GM21367 (cell line): ENCODE measurements around the gene STARD10.

Experiments
- ATAC-seq: cut with Tn5 transposase; IDR thresholded peaks from one replicate; pipeline ENCODE4 v1.9.1; 2021; ENCODE audit not compliant: unreplicated experiment

Gene STARD10

DNA sequence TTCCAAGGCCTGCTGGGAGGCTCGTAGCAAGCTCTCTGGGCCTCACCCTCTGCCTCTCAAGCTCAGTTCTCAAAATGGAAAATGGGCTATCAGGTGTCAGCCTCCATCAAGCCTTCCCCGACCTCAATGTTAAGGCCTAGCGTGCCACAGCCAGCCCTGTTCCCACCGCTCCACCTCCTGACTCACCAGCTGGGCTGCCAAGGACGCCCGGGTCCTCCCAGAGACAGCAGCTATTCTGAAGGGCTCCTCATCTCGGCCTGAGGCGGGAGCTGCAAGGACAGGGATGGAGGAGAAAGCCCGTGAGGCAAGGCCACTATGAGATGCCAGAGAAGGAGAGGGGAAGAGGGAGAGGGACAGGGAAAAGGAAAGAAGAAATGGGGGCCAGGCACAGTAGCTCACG, 61.5 kb downstream of the STARD10 start:
- ATAC-seq, result no peak

DNA sequence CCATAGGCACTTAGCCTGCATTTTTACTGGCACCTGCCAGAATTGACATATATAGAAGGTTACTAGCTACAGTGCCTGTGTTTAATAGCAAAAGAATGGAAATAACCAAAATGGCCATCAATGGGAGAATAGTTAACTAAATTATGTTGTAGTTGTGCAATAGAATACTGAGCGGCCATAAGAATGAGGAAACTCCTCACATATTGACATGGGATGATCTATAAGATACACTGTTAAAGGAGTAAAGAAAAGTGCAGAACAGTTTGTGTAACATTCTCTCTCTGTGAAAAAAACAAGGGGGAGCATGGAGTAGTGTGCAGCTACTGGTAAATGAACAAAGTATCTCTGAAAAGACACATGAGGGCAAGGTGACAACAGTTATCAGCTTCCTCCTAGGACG, 63.1 kb downstream of the STARD10 start:
- no peak for ATAC-seq

DNA sequence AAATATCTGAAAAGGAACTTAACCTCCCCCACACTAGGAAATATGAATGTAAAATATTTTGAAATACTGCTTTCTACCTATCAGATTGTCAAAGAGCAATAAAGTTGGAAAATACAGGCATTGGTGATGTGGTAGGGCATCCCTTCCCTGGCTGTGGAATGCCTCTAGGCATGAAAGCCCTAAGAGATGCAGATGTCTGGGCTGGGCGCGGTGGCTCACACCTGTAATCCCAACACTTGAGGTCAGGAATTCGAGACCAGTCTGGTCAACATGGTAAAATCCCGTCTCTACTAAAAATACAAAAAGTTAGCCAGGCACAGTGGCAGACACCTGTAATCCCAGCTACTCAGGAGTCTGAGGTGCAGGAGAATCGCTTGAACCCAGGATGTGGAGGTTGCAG, 63.6 kb downstream of the STARD10 start:
- no peak for ATAC-seq

DNA sequence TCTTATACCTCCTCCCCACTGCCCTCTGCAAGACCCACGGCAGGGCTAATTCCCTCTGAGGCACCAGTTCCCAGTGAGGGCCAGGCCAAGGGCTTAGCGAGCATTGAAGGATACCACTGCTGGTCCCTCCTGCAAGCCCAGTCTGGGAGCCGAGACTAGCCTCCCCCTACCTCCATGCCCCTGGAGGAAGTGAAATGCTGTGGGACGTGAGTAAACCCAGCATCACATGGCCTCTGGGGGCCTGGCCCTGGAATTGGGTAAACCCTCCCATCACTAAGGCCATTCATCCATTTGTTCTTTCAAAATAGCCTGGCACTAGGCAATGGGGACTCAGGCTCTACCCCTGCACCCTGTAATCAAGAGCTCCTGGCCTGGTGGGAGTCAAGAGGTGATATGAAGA, 66.3 kb downstream of the STARD10 start:
- no peak for ATAC-seq

DNA sequence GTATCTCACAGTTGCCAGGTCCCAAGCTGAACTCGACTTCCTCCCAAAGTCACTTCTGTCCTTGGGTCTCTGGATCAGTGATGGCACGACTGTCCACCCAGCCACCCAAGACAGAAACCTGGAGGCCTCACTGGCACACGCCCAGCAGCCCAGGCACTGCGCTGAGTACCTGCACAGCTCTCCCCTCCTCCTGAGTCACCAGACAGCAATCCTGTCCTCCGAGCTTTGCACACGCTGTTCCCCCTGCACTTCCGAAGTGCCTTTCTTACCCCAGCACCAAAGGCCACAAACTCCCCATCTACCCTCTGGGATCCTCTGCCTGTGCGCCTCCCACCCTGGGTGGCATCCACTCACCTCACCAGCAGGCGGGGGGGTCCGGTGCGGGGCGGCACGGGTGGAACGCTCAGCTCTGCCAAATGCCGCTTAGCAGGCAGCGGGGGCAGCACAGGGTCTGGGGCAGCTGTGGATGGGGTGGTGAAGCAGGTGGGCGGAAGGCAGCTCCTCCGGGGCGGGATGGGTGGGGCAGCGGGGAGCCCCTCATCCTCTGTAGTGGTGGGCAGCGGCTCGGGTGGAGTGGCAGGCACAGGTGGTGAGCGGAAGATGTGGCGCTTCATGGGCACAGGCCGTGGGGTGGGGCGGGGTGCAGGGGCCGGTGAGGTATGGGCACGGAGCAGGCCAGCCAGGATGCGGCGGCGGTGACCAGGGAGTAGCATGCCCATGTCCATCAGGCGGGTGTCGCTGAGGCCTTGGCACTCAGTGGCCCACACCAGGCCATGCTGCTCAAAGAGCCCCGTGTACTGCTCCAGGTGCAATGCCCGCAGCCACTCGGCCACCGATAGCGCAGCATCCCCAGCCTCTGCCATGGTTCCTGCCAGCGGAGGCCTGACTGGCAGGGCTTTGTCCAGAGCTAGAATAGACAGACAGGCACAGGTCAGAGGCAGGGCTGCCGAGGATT, 67.3 kb downstream of the STARD10 start:
- no peak for ATAC-seq

DNA sequence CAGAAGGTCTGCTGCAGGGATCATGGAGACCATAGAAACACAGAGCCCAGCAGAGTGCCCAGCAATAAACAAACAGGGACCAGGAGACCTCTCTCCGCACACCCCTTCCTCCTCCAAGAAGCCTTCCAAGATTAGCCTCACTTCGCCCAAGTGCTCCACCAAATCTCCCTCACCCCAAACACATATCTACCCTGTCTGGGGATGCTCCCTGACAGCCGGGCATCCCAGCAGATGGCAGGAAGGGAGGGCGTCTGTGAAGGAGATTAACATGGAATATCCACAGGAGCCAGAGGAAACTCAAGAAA, 68.2 kb downstream of the STARD10 start:
- ATAC-seq, result no peak

DNA sequence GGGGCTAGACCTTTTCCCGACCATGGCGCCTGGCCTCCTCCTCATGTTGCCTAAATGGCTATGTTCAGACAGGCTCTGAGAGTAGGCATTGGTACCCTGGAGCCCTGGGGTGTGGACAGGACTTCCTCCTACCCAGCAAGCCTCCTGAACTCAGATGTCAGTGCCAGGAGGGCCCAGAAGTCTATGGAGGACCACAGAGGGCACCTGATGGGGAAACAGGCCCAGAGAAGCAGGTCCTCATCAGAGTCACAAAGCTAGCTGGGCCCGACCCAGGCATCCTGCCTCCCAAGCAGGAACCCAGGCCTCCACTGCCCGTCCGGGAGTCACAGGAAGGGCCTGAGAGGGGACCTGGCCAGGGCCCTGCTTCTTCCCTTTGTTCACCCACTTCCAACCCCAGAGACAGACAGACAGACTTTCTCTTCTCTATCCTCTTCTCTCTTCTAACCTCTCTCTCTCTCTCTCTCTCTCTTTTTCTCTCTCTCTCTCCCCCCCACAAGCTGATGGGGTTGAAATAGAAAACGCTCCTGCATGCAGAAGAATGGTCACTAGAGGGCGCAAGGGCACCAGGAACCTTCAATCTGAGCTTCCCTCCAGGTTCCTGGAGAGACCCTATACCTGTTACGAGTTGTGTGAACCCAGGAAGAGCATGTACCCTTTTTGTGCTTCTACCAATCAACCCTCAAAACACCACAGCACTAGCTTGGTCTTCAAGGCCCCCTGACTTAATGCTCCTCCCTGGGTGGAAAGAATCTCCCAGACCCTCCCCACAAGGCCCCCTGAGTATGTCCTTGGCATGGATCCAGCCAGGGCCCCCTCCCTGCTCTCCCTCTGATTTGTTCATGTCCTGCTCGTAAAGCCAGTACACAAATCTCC, 68.8 kb downstream of the STARD10 start:
- no peak for ATAC-seq

DNA sequence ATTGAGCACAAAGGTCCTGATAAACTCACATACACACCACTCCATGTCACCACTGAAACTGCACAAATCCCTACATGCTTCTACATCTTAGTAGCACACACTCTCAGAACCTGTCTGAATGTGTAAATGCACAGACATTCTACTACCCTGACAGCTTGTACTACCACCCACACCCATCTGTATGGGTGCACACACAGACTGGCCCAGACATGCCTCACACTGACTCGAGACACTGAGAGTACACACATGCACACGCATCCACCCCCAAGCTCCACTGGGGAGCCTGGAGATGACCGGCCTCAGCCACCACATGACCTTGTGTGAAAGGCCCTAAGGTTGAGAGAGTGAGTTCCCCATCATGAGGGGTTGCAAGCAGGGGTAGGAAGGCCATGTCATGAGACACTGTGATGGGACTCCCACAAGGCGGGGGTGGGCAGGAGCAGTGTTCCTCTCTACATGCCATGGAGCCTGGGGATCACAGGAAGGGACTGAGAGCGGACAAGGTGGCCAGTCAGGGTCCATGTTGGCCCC, 69.8 kb downstream of the STARD10 start:
- no peak for ATAC-seq

DNA sequence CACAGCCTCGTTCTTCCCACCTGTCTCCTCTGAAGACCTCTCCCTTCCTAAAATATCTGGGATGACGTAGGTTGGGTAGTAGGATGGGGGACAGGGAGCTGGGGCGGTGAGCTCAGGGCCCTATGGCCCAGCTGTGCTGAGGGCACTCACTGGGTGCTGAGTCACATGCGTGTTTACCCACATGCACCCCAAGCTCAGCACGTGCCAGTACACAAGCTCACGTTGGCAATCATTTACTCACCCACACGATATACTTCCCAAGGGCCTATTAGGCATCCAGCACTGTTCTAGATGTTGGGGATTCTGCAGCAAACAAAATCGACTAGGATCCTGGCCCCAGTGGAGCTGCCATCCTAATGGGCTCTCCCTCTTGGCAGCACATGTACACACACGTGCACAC, 70.3 kb downstream of the STARD10 start:
- ATAC-seq, result no peak

DNA sequence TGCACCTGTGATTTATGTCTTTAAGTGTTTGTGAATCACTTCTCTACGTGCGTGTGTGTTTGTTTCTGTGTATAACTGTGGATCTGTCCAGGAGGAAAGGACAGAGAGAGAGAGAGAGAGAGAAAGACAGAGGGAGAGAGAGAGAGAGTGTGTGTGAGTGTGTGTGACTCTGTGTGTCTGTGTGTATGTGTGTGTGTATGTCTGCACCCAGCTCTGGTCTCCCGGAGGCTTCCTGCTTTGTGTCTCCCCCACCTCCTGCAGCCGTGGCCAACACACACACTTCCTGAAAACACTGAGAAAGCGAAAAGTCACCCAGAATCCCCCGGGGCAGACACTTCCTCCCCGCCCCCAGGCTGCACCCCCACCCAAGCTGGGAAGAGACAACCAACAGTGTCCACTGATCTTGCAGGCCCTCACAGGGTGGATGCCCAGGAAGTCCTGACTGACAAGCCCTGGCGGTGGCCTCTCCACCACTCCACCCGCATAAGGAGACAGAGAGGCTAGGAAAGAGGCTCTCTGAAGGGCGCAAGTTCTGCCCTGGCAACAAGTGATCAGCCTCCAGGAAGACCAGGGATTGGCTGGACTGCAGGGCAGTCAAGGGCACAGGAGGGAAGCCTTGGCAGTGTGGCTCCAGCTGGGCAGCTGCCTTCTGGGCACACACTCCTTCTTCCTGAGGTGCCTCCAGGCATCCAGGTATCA, 71.6 kb downstream of the STARD10 start:
- ATAC-seq, result peak; percentile 59

DNA sequence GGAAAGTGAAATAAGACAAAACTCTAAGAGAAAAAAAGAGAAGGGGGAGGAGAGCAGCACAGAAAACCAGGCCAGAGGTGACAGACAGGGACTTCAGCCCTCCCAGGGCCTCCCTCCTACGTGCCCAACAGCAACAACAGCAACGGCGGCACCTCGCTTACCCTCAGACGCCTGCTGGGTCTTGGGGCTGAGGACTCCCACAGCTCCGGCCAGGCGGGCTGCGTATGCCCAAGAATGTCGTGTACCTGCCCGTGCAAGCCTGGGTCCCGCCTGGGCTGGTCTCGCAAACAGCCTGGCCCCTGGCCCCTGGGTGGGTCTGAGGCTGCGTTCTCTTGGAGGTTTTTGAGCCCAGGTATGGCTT, 72.2 kb downstream of the STARD10 start:
- no peak for ATAC-seq

DNA sequence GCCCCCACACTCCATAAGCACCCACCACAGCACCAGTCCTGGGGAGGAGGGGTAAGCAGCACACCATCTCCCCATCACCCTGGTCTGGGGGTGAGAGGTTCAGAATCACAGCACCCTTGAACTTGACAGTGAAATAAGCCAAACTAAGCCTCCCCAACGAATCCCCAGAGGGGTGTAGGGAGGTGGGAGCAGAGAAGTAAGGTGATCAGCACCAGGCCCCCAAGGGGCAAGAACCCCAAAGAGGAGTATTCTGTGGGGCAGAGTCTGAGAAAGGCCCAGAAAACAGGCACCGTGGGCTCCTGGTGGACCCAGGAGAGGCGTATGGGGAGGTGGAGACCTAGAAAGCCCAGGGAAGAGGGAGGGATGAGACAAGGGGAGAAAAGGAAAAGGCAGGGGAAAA, 72.6 kb downstream of the STARD10 start:
- no peak for ATAC-seq

DNA sequence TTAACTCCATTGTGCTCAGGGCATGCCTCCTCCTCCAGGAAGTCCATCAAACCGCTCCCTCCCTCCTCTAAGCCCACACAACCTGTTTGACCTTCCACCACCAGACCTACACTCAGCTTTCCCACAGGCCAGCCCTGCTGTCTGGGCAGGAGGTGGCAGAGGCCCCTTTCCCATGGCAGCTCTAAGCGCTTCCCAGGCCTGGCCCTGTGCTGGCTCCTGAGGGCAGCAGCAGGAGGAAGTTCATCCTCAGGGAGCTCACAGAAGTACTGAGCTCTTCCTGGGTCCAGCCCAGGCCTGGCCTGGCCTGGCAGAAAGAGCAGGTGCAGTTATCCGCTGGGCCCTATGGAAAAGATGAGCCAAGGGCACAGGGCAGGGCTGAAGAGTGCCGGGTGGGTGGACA, 73.1 kb downstream of the STARD10 start:
- no peak for ATAC-seq

DNA sequence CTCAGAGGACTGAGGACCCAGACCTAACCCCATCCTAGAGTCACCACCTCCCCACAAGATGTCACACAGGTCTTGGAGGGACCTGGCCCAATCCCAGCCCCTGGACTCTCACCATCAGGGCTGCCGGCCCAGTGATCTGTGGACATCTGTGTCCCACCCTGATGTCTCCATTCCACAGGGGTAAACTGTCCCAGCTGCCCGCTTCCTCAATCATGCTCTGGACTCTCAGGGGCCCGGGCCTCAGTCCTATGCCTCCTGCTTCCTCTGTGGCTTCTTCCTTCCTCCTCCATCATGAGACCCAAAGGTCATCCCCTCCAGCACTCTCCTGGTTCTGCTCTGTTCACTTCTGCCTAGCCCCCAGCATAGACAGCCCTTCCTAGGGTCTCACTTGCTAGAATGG, 73.8 kb downstream of the STARD10 start:
- ATAC-seq, result no peak

DNA sequence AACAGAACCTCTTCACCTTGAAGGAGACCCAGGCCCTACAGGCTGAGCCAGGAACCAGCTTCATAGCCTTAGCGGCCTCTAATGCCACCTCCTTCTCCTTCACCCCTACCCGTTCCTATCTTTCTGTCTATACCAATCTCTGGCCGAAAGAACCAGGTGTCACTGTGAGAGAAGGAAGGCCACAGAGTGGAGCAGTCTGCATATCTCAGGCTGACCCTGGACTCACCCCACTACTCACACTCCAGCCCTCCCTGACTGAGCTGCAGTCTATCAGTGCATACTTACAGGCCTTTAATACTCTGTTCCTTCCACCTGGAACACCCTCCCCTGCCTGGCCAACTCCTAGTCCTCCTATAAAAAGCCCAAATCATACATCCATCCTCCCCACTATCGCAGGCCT, 74.3 kb downstream of the STARD10 start:
- no peak for ATAC-seq

DNA sequence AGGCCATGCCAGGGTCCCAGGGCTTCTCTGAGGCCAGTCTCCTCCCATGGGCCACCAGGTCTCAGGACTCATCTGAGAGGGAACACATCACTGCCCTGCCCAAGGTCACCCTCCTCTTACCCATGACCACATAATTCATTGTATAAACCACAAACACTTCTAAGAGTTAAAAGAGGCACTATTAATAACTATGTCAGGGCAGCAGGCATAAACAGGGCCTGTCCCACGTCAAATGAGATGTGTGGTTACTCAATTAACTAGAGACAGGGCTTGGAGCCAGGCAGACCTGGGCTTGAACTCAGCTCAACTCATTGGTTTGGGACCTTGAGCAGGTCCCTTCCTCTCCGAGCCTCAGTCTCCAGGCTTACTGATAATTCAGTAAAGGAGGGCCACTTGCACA, 74.7 kb downstream of the STARD10 start:
- no peak for ATAC-seq

DNA sequence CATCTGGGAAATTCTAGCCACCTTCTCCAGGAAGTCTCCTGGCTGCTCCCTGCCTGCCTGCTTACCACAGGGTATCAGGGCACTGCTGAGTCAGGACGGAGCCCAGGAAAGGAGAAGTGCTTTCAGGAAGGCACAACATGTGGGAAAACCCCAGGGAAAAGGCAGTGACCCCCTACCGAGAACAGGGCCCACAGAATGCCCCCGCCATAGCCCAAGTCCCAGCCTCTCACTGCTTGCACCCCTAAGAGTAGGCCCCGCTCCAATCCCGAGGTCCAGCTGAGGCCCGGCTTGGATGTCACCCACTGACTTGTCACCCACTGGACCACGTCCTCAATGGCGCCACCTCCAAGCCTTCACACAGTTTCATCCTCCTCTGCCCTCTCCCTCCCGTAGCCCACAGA, 75.7 kb downstream of the STARD10 start:
- ATAC-seq, result no peak

DNA sequence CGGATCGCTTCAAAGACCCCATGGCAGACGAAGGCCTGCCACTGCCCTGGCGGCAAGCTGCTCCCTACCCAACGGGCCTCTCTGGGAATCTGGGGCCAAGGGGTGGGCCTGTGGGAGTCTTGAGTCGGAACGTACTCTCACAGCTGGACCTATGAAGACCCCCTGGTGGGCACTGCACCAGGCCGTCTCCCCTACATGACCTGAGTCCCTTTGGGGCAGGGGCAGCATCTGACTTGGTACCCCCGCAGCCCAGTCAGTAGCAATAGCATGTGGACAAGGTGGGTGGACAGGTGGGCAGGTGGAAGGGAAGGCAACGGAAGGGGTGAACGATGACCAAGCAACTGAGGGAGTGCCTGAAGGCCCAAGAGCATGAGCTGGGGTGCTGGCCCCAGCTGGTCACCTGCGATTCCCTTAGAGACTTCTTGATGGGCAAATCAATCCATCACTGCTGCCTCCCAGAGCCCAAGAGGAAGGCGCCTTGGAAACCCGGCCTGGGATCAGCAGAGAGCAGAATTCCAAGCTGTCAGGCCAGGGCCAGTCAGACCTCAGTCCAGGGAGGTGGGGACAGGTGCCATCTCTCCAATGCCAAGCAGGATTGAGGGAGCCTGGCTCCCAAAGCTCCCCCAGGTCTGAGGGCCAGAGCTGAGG, 76.9 kb downstream of the STARD10 start:
- ATAC-seq, result no peak

DNA sequence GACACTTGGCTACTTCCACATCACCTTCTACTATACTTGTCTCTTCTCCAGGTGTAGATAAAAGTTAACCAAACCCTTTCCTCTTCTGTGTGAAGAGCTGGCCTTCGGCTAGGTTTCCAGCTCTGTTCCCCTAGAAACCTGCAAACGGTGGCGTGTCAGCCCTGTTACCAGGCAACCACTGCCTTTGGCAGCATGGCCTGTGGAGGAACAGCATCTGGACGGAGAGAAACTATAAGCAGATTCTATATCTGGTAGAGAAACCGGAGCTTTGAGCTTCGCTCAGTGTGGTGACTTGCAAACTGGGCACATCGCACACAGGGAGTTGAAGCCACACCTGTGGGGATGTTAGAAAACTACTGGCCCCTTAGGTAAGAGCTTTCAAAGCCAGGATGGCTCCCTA, 77.6 kb downstream of the STARD10 start:
- no peak for ATAC-seq

DNA sequence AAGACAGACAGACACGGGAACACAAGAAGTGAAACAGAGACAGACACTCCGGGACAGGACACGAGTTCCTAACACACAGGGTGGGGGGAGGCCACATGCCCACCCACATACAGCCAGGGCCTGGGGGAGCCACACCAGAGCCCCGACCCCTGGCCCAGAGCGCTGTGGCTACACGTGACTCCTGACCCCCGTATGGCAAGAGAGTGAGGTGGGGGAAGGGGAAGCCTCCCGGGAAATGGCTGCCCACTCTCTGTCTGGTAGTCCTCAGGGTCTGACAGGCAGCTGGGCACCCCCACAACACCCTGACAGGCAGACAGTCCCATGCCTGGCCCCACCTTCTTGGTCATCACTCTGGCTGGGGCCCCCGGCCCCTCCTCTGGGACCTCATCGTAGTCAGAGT, 81.0 kb downstream of the STARD10 start:
- no peak for ATAC-seq

DNA sequence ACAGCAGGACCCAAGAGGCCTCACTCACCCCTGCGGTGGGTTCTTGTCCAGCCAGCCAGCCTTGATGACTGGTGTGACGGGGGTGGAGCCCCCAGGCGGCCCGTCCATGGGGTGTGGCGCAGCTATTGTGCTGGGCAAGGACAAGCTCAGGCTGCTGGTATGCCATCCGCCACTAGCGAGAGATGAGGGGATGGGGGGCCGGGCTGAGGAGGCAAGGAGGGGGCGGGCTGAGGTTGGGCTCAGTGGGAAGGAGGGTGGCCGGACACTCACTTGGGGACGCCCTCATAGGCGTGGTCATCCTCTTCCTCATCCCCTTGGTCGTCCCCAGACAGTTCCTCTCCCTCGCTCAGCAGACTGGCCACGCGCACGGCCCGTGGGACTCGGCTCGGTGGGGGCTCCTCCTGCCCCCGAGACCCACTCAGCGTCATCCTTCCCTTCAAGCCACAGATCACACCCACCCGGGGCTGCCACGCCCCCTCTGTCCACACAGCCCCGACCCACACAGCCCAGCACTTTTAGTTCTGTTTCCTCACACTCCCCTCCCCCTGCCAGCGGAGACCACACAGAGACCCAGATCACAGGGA, 81.6 kb downstream of the STARD10 start:
- ATAC-seq, result no peak
